Activated naive CD4-positive, alpha-beta T cell treated with anti-CD3 and anti-CD28 coated beads, Interleukin-2, amount 50 U/mL, for 16 hours (primary cell): ENCODE measurements around the gene SLC24A4.

Source experiments
- DNase-seq: peaks from one replicate; pipeline ENCODE4 v3.0.0-alpha.2; 2020

Gene SLC24A4

GRCh38 chr14:92317511-92317910 is 5.5 kb upstream of the SLC24A4 start:
- DNase-seq: no peak

GRCh38 chr14:92321701-92322100 is 1.3 kb upstream of the SLC24A4 start:
- DNase-seq: no peak

GRCh38 chr14:92322516-92322915 is 449 bp upstream of the SLC24A4 start:
- DNase-seq: no peak

GRCh38 chr14:92323916-92324818 is 1.2 kb downstream of the SLC24A4 start:
- no peak for DNase-seq

GRCh38 chr14:92325835-92326234 is 2.9 kb downstream of the SLC24A4 start:
- DNase-seq: no peak

- DNase-seq: no peak
These were observed 5.8 kb downstream of the SLC24A4 start for GRCh38 chr14:92328664-92329255.

- DNase-seq: no peak
These were observed 11.1 kb downstream of the SLC24A4 start for GRCh38 chr14:92334050-92334449.

GRCh38 chr14:92336363-92336762 is 13.4 kb downstream of the SLC24A4 start:
- DNase-seq: no peak

- DNase-seq: no peak
These were observed 16.5 kb downstream of the SLC24A4 start for GRCh38 chr14:92339426-92339825.

GRCh38 chr14:92340071-92340470 is 17.1 kb downstream of the SLC24A4 start:
- no peak for DNase-seq

- no peak for DNase-seq
These were observed 18.0 kb downstream of the SLC24A4 start for GRCh38 chr14:92340931-92341330.

GRCh38 chr14:92341791-92342190 is 18.8 kb downstream of the SLC24A4 start:
- DNase-seq: peak; percentile 40

- DNase-seq: no peak
These were observed 25.2 kb downstream of the SLC24A4 start for GRCh38 chr14:92348154-92348553.

- no peak for DNase-seq
These were observed 28.8 kb downstream of the SLC24A4 start for GRCh38 chr14:92351750-92352149.

GRCh38 chr14:92352158-92352985 is 29.4 kb downstream of the SLC24A4 start:
- no peak for DNase-seq

GRCh38 chr14:92353447-92353846 is 30.5 kb downstream of the SLC24A4 start:
- no peak for DNase-seq

- no peak for DNase-seq
These were observed 33.7 kb downstream of the SLC24A4 start for GRCh38 chr14:92356677-92357076.

GRCh38 chr14:92360651-92361370 is 37.8 kb downstream of the SLC24A4 start:
- DNase-seq: no peak

GRCh38 chr14:92362781-92363235 is 39.8 kb downstream of the SLC24A4 start:
- no peak for DNase-seq

- no peak for DNase-seq
These were observed 43.3 kb downstream of the SLC24A4 start for GRCh38 chr14:92366237-92366636.

- no peak for DNase-seq
These were observed 45.0 kb downstream of the SLC24A4 start for GRCh38 chr14:92368001-92368400.

- no peak for DNase-seq
These were observed 46.1 kb downstream of the SLC24A4 start for GRCh38 chr14:92369097-92369496.

GRCh38 chr14:92372230-92372629 is 49.3 kb downstream of the SLC24A4 start:
- DNase-seq: no peak
